Pons (tissue), 1 donor: ENCODE measurements around the gene EHD1.

ENCODE experiments used
- DNase-seq: peaks from one replicate; pipeline ENCODE4 v3.0.0-alpha.2; 2016; ENCODE audit warnings: low spot score

Gene EHD1

DNA sequence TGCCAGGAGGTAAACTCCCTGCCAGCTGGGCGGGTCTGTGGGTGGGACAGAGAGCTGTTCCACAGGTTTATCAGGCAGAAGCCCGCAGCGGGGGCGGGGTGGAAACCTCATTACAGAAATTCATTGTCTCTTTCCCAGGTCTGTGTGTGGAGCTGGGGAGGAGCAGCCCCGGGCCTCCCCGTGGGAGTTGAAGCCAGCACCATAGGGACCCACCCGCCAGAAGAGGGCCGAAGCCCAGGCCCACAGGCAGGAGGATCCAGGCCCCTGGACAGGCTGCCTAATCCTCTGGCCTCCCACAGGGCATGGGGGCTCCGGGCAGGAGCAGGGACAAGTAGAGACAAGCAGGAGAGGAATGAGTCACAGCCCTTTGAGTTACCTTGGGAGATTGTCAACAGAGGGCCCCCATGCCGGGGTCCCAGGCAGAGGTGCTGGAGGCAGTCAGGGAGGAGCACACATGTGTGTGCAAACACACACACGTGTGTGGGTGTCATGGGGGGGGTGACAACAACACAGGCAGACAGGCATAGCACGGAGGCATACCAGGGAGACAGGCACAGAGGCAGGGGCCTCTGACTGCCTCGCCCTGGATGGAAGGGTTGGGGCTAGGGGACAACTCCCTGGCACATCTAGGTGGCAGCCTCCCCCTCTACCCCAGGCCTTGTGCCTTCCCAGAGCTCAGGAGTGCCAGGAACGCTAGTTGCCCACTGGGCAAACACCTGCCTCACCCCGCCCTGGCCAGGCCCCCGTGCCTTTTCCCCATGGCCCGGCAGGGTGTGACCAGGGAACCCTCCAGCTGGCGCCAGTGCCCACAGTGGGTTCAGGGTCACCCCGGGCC is 35.4 kb downstream of the EHD1 start:
- no peak for DNase-seq

DNA sequence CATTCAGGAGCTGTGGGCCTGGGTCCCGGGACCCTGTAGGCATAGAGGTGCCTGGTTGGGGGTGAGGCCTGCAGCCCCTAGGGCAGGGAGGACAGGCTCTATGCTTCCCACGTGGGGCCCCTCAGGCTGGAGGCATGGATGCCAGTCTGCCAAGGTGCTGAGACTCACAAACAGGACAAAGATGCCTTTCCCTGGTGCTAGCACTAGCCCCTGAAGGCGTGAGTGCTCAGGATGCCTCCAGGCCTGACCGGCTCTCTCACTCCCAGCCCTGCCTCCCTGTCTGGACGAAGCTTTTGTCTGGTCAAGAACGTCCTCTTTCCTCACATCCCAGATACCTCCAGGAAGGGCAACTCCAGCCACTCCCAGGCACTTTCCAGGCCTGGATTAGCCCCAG is 36.1 kb downstream of the EHD1 start:
- DNase-seq = no peak

DNA sequence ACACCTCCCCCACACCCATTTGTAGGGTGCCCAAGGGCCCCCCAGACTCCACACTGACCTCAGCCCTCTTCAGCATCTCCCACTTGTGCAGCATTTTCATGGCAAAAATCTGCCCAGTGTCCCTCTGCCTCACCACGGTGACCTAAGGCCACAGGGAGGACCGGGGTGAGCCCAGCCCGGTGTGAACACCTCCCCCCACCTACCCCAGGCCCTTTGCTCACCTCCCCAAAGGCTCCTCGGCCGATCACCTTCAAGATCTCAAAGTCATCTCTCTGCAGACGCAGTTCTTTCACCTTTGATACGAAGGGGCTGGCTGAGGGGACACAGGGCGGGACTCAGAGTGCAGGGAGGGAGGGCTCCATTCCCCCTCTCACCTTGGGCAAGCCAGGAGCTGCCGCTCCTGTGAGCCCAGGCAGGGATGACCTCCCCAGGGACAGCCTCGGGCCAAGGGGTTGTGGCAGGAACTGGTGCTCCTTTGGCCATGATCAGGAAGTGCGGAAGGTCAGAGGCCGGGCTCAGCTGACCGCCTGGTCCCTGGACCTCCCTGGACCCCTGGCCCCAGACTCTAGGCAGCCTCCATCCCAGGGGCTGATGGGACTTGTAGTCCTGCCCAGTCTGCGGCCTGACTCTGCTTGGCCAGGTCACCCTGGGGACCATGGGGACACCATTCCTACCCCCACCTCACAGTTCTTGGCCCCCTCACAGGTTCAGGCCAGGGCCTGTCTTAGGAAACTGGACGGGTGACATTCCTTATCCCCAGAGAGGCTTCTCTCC is 36.6 kb downstream of the EHD1 start:
- DNase-seq = no peak

DNA sequence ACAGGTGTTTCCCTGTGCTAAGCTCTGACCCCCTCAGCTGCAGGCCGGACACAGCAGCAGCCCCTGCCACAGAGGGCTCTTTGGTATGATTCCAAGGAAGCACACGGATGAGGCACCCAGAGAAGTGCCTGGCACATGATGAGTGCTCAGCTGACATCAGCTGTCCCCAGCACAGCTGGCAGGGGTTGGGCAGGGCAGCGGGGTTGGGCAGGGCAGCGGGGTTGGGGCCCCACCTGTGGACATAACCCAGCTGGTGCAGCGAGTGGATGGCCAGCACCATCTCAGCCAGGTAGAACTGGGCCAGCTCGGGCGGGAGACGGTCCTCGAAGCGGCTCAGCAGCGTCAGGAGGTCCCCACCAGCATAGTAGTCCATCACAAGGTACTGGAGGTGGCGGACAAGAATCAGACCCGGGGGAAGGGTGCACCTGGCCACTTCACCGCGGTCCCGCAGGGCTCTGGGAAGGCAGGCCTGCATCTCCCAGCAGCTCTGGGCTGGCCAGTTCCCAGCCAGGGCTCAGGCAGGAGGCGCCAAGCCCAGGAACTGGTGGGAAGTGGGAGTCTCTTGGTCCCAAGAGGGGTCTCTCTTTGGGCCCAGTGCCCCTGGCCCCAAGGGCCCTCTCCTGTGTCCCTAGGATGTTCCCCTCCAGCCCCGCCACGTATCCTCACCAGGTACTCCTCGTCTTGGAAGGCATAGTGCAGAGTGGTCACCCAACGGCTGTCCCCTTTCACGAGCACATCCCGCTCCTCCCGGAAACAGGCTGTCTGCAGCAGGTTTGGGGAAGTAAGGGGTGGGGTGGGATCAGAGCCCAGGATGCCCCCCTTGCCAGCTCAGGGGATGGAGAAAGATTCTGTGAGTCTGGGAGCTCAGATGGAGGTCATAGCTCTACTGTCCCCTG is 38.3 kb downstream of the EHD1 start:
- no peak for DNase-seq

DNA sequence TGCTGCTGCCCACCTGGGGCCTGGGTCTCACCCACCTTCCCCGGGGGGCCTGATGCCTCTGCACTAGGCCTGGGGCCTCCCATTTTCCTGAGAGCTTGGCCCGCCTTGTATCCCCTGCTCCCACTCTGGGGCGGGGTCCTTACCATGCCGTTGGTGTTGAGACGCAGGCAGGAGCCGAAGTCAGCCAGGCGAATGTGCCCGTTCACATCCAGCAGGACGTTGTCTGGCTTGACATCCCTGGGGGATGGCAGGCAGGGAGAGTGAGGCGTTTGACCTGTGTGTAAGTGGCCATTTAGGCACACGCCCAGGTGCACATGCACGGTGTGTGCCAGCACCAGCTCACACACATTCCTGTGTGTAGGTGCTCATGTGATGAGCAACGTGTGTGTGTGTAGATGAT is 39.1 kb downstream of the EHD1 start:
- no peak for DNase-seq

DNA sequence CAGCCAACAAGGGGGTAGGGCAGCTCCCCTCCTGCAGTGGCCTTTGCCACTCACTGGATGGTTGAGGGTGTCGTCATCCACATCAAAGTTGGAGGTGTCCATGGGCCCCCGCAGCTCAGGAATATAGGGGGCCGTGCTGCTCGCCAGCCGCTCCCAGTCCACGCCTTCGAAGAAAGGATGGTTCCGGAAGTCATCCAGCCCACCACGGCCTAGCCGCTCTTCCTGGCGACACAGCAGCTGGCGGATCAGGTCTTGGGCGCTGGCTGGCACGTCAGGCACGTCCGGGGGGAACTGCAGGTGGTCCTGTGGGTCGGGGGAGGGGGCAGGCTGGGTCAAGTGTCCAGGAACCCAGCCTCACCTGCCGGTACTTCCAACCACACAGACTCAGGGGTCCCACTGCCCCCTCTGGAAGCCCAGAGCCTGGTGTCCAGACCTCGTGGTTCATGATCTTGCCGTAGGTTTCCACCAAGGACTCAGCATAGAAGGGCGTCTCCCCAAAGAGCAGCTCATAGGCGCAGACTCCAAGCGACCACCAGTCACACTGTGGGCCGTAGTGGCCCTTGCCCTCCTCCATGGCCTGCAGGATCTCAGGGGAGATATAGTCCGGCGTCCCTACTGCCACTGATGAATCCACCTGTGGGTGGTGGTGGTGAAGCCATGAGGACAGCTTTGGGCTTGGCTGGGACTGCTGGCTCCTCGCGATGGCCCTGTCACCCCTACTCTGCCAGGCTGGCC is 39.7 kb downstream of the EHD1 start:
- DNase-seq = no peak

DNA sequence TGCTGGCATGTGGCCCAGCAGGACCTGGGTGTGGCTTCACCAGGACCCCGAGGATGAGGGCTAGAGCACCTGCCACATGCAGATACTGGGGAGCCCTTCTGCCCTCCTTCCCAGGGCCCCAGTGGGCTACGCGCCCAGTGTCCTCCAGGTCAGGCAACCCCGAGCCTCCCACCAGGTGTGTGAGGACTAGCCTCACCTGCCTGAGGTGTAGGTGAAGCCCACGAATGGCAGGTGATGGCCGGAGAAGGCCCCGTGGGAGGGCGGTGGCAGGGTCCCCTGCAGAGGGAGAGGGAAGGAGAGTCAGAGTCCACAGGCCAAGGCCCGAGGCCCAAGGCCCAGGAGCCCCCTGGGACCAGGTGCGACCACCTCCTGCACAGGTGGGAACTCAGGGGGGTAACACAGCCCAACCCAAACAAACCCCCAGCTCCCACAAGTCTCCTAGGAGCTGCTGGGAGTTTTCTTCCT is 40.5 kb downstream of the EHD1 start:
- no peak for DNase-seq

DNA sequence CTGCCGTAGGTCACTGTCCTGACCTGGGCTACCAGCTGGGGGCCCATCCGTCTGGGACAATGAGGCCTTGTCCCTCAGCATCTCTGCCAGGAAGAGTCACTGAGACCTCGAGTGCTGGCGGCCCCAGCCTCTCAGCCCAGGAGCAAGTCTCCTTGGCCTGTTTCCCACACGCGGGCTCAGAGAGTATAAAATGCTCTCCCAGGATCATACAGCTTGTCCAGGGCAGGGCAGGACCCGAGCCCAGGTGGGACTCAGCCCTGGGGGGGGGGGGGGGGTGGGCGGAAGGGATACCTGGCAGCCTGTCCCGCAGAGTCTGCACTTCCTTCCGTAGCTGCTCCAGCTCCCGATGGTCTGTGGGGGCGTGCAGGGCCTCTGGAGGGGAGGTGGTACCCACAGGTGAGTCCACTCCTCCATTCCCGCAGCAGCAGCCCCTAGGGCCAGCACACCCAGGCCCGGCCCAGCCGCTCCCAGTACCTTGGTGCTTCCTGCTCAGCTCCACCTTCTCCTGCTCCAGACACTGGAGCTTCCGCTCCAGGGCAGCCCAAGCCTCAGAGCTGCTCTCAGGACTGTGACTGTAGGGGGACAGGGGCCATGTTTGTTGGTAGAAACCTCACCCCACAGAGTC is 41.9 kb downstream of the EHD1 start:
- DNase-seq = no peak

DNA sequence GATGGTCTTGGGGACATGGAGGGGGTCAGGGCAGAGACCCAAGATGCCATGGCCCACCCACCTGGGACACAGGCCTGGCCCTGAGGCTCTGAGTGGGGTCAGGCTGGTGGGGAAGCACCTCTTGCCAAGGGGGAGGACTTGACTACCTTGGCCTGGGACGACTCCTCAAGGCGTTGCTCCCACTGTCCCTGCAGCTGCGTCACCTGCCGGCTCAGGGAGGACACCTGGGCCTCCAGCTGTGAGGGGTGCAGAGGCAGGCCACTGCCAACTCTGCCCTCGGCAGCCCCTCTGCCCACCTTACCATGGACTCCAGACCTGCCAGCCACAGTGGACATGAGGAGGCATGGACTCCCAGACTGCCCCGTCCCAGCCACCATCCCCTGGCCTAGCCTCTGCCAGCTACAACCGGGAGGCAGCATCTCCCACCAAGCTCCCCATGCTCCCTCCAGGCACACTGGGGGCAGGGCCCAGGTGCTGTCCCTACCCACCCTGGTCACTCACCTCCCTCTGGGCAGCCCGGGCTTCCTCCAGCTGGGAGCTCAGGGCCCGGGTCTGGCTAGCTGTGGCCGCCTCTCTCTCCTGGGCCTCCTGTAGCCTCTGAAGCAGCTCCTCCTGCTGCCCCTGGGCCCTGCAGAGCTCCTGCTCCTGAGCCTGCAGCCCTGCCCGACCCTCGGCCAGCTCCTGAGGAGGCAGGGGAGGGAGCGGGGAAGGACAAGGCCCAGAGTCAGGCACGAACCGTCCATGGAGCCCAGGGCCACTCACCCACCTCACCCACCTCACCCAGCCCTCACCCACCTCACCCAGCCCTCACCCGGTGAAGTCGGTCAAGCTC is 42.6 kb downstream of the EHD1 start:
- DNase-seq = no peak

DNA sequence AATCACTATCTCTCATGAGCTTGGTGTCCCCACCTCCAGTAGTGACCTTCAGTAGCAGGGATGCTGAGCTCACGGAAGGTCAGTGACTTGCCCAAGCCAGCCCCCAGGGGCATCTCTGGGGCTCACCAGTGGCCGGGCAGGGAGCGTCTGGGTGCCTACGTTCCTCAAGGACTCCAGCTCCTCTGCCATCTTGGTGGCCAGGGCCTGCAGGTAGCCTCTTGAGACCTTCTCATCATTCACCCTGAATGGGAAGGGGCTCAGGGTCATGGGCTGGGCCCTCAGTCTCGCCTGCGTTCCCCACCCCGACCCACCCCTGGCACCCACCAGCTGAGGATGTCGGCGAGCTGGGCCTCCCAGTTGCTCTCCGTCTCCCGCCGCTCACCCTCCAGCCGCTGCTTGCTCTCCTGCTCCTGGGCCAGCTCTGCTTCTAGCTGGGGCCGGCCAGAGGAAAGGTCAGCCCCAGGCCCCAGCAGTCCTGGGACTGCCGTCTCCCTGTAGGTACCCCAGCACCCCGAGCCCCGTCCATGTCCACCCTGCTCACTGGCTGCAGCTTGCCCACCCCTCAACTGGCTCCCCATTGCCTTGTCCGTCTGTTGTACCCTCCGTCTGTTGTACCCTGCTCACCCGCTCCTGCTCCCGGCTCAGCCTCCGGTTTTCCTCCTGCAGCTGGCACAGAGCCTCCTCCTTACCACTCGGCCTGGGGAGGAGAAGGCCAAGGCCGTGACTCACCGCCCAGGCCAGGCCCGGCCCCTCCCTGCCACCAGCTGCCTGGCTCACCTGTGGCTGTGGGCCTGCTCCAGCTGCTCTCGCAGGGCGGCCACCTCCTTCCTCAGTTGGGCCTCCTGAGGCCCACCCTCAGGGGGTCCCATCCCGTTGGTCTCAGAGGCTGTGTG is 43.5 kb downstream of the EHD1 start:
- DNase-seq = no peak

DNA sequence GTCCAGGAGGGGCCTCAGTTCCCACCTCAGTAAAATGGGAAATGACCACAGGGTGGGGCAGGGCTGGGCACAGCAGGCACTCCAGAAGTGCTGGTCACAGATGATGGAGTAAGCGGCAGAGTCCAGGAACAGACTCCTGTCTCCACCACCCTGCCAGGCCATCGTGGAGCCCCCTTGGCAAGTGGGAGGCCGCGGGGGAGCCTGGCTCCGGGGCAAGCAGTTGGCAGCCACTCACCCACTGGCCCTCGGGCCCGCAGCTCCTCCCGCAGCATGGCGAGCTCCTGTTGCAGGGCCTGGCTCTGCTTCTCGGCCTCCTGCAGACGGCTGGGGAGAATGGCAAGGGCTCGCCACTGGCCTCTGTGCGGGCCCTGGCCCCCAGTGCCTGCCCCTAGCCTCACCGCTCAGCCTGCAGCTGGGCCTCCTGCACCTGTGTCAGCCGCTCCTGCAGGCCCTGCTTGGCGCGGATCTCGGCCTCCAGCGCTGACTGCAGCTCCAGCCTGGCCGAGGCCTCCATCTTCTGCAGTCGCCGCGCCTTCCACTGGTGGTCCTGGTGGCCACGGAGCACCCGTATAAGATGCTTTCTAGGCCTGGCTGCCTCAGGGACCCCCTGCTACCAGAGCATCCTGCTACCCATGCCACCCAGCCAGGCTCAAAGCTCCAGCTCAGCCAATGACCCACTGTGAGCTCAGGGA is 44.2 kb downstream of the EHD1 start:
- DNase-seq = no peak

DNA sequence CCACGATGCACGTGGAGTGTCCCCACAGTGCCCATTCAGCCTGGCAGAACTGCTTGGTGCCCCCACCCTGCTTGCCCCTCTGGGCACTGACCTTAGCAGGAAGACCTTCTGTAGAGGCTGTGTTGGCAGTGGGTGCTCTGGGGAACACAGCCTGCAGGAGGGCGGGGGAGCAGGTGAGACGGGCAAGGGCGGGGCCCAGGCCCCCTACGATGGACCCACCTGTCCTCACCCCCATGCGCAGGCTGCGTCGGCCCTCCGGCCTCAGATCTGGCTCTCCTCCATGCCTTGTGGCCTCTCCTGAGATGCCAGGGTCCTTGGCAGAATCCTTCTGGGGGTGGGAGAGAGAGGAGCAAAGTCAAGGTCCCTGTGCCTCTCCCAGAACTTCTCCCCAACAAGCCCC is 44.9 kb downstream of the EHD1 start:
- DNase-seq = no peak

DNA sequence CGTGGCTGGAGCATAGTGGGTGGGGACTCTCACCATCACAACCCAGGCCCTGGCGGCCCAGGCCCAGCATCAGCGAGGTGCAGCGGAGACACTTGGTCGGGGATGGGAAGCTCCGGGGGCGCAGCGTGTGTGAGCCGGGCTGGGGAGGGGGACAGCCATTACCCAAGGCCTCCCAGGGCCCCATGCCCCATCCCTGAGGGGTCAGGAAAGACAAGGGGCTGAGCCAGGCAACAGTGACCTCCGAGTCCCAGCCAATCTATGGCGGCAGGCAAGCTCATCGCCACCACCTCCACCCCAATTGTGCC is 45.3 kb downstream of the EHD1 start:
- DNase-seq = no peak

DNA sequence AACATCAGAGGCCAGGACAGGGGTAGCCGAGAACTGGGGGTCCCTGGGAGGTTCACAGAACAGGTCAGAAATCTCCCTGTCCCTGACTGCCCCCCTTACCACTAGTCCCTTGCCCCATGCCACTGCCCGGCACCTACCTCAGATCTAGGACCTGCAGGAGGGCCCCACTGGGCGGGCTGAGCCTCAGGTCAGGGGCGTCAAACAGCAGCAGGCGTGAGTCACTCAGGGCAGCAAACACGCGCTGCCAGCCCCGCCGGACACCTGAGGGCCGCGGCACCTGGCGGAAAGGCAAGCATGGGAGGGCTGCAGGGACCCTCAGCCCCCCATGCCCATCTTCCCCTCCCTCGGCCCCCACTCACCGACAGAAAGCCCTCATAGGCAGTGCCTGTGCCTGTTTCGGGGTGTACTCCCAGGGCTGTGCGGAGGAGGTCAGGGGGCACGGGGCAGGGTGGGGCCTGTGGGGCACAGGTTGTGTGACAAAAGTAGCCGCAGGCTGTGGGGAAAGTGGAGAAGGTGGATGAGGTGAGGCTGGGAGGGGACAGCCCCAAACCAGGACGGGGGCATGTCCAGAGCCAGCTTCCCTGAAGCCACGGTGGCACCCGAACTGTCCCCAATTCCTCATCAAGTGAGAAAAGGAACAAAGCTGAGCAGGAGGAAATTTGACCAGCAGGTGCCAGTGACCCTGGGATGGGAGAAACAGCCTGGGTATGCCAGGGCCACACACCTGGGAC is 45.8 kb downstream of the EHD1 start:
- no peak for DNase-seq

DNA sequence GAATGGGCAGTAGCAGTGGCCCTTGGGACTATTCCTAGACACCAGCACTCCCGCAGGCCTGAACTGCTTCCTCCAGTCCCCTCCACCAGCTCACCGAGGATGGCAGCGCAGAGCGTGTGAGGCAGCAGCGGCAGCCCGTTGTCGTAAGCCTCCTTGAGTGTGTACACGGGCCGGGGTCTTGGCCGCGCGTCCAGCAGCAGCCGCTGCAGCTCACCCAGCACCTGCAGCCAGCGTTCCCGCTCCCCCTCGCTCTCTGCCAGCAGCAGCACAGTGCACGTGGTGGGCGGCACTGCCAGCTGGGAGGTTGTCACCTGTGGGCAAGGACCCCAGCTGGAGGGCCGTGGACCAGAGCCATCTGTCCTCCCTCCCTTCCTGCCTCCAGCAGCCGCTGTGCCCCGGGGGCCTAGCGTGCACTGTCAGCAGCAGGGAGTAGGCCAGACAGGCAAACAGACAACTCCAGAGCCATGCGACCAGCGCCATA is 47.0 kb downstream of the EHD1 start:
- no peak for DNase-seq

DNA sequence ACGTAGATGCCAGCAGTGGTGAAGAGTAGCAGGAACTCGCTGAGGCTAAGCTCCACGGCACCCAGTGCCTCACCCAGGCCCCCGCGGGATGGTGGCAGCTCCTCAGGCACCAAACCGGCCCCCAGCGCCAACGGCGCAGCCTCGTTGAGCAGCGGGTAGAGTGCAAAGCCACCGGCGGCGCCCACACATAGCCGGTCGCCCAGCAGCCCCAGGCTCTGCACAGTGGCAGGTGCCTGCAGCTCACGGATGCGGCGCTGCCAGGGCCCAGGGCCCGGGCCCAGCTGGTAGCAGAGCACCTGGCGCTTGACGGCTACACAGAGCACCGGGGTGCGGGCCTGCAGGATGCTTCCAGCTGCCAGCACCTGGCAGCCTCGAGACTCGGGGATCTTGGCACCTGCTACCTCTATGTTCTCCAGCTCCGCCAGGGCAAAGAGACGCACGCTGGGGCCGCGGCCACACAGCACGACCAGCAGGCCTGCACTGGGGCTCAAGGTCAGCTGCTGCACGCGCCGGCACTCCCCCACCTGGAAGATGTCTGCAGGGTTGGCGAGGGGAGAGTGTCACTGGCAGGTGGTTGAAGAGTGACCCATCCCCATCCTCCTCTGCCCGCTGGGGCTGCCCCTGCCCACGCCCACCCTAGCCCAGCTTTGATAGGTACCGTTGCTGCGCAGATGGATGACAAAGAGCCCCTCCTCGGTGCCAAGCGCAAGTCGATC is 48.7 kb downstream of the EHD1 start:
- DNase-seq = no peak

DNA sequence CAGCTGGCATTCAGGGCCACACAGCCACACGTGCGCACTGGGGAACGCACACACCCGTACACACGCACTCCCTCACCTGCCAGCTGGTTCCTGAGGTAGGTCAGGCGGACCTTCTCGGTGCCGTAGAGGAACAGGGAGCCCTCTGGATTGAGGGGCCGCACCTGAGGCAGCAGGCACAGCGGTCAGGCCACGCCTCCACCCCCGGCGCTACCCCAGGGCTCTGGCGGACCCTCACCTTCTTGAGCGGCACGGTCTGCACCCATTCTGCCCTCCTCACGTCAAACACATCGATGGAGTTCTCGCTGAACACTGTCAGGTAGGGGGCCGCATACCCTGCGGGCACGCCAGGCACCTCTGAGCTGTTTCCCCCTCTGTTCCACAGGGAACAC is 51.0 kb downstream of the EHD1 start:
- DNase-seq = no peak
